Thyroid gland (tissue), 4 donors: ENCODE results near the gene ZFYVE1. TPM values are rescaled to one million over a fixed set of nuclear protein-coding genes. Genes with fewer than 3 reads are reported as not detected.

ENCODE experiments used
- DNase-seq, 2 donors: peaks; one replicate each; pipeline ENCODE4 v3.0.0-alpha.2; 2019
- H3K27ac ChIP-seq, 3 donors: fragments of 200-600 bp; sonication (generic); 1 replicate in 2 of 3; 2 replicates in 1 of 3; pipeline ENCODE4 v1.5.1; 2016 to 2019; ENCODE audit warnings: mild to moderate bottlenecking in 1 of 3, moderate library complexity in 1 of 3
- H3K27me3 ChIP-seq: fragments of 200-600 bp; sonication (generic); one replicate; pipeline ENCODE4 v1.5.1; 2019
- H3K36me3 ChIP-seq, 2 donors: fragments of 200-600 bp; sonication (generic); one replicate each; pipeline ENCODE4 v1.5.1; 2016 to 2019
- H3K4me1 ChIP-seq, 2 donors: fragments of 200-600 bp; sonication (generic); one replicate each; pipeline ENCODE4 v1.5.1; 2017 to 2019
- H3K4me3 ChIP-seq, 3 donors: fragments of 200-600 bp; sonication (generic); replicated peaks in 1 of 3; 1 replicate in 2 of 3; 2 replicates in 1 of 3; pipeline ENCODE4 v1.5.1; 2016; ENCODE audit warnings: mild to moderate bottlenecking in 1 of 3
- H3K9me3 ChIP-seq: fragments of 200-600 bp; sonication (generic); one replicate; pipeline ENCODE4 v1.5.1; 2017
- POLR2A ChIP-seq, 2 donors: fragments of 450-650 bp; IDR thresholded peaks; one replicate each; pipeline ENCODE4 v1.6.1; 2017; ENCODE audit warnings: antibody characterized with exemption in 2 of 2, mild to moderate bottlenecking in 2 of 2, moderate library complexity in 1 of 2
- WGBS, 2 donors: methylation state at CpG; one replicate each; pipeline ENCODE4 v1.1.5; 2017; 5-methylcytosine and 5-hydroxymethylcytosine counted together
- intact Hi-C: fragments of 100-400 bp; cut with DNase I; formaldehyde crosslinking; loops from one replicate; pipeline ENCODE4 v1.15.1; 2023
- total RNA-seq, 4 donors: library from RNA; depleted of rRNA; stranded (reverse); fragments of >200 nt; gene quantifications; one replicate each; pipeline ENCODE4 v1.2.3, GENCODE V29; 2016
- TF ChIP-seq, protein P1 (sequence below), 6 experiments: fragments of 200-600 bp in 3 of 6; fragments of 450-650 bp in 3 of 6; sonication (generic) in 3 of 6; IDR thresholded peaks; one replicate each; pipeline ENCODE4 v1.5.1; 2016 to 2019; ENCODE audit warnings: antibody characterized with exemption in 6 of 6, mild to moderate bottlenecking in 2 of 6, inconsistent platforms in 1 of 6, moderate library complexity in 1 of 6

ZFYVE1 gene
- total RNA-seq, 4 donors from 2014 or later, result 21.9 to 29.2 (median 27.1) TPM

GRCh38 chr14:73000073-73000472, 26.8 kb downstream of the ZFYVE1 start:
- 92 to 95% methylated on average over 2 of the region's 2 CpGs for WGBS, 2 donors

GRCh38 chr14:72999316-72999715, 27.6 kb downstream of the ZFYVE1 start:
- no peak for DNase-seq
- Histone ChIP-seq H3K27me3 (no peaks in the 10 kb centered on the region), H3K9me3 (no peaks in the 10 kb centered on the region), H3K4me3 (no peak overlapping the region), H3K36me3 (peaks cover 16 to 18% of the 10 kb centered on the region in 2 donors), H3K27ac (no peak overlapping the region), H3K4me1 (peaks cover 8 to 12% of the 10 kb centered on the region in 2 donors)
- intact Hi-C loops, result no loop called here
- TF ChIP-seq POLR2A (IDR thresholded peaks at IDR 0.05), result no peak
- TF ChIP-seq, protein P1, sequence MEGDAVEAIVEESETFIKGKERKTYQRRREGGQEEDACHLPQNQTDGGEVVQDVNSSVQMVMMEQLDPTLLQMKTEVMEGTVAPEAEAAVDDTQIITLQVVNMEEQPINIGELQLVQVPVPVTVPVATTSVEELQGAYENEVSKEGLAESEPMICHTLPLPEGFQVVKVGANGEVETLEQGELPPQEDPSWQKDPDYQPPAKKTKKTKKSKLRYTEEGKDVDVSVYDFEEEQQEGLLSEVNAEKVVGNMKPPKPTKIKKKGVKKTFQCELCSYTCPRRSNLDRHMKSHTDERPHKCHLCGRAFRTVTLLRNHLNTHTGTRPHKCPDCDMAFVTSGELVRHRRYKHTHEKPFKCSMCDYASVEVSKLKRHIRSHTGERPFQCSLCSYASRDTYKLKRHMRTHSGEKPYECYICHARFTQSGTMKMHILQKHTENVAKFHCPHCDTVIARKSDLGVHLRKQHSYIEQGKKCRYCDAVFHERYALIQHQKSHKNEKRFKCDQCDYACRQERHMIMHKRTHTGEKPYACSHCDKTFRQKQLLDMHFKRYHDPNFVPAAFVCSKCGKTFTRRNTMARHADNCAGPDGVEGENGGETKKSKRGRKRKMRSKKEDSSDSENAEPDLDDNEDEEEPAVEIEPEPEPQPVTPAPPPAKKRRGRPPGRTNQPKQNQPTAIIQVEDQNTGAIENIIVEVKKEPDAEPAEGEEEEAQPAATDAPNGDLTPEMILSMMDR (IDR thresholded peaks at IDR 0.05), result no peak
- WGBS, 2 donors, result 94 to 99% methylated on average over 4 of the region's 4 CpGs

More at GRCh38 chr14:73000073-73000472, 26.8 kb downstream of the ZFYVE1 start:
- TF ChIP-seq POLR2A (IDR thresholded peaks at IDR 0.05), result no peak
- TF ChIP-seq, protein P1 (IDR thresholded peaks at IDR 0.05), result no peak
- DNase-seq, result no peak
- peaks cover 16 to 18% of the 10 kb centered on the region in 2 donors for H3K36me3 ChIP-seq
- no peak overlapping the region for H3K27ac ChIP-seq
- no peaks in the 10 kb centered on the region for H3K9me3 ChIP-seq
- no peak overlapping the region for H3K4me3 ChIP-seq
- intact Hi-C loops, result no loop called here
- no peaks in the 10 kb centered on the region for H3K27me3 ChIP-seq
- peaks cover 10 to 20% of the 10 kb centered on the region in 2 donors for H3K4me1 ChIP-seq

GRCh38 chr14:72998252-72998903, 28.5 kb downstream of the ZFYVE1 start:
- Histone ChIP-seq H3K36me3 (peaks cover 16 to 18% of the 10 kb centered on the region in 2 donors), H3K27ac (no peak overlapping the region), H3K4me1 (peaks cover 5 to 8% of the 10 kb centered on the region in 2 donors), H3K9me3 (no peaks in the 10 kb centered on the region), H3K27me3 (no peaks in the 10 kb centered on the region), H3K4me3 (no peak overlapping the region)
- 91% methylated on average over 2 of the region's 2 CpGs for whole genome bisulfite sequencing, 2 donors
- intact Hi-C loops, result no loop called here
- TF ChIP-seq, protein P1 (IDR thresholded peaks at IDR 0.05), result no peak
- no peak for TF ChIP-seq POLR2A (IDR thresholded peaks at IDR 0.05)
- DNase-seq, result no peak

- DNase-seq, result no peak
- peaks cover 3 to 4% of the 10 kb centered on the region in 2 donors for H3K4me1 ChIP-seq
- H3K27me3 ChIP-seq, result no peaks in the 10 kb centered on the region
- H3K9me3 ChIP-seq, result no peaks in the 10 kb centered on the region
- no peak overlapping the region for H3K27ac ChIP-seq
- 95% methylated on average over 6 of the region's 6 CpGs for WGBS, 2 donors
- H3K36me3 ChIP-seq, result peaks cover 29% of the 10 kb centered on the region in 2 donors
- H3K4me3 ChIP-seq, result no peak overlapping the region
- intact Hi-C loops, result no loop called here
- TF ChIP-seq, protein P1 (IDR thresholded peaks at IDR 0.05), result no peak
- TF ChIP-seq POLR2A (IDR thresholded peaks at IDR 0.05), result no peak
Observed at GRCh38 chr14:72996916-72997315, 30.0 kb downstream of the ZFYVE1 start.

GRCh38 chr14:72990171-72990570, 36.7 kb downstream of the ZFYVE1 start:
- no peak overlapping the region for H3K27ac ChIP-seq
- WGBS, 2 donors, result 95% methylated on average over 8 of the region's 8 CpGs
- no peaks in the 10 kb centered on the region for H3K4me1 ChIP-seq
- no peak for DNase-seq
- no peaks in the 10 kb centered on the region for H3K9me3 ChIP-seq
- TF ChIP-seq POLR2A (IDR thresholded peaks at IDR 0.05), result no peak
- TF ChIP-seq, protein P1 (IDR thresholded peaks at IDR 0.05), result no peak
- intact Hi-C loops, result no loop called here
- no peaks in the 10 kb centered on the region for H3K27me3 ChIP-seq
- H3K4me3 ChIP-seq, result no peak overlapping the region
- peaks cover 17 to 18% of the 10 kb centered on the region in 2 donors for H3K36me3 ChIP-seq
